PC-9 (cell line): ENCODE data around the gene PIK3R1. TPM values are rescaled to one million over a fixed set of nuclear protein-coding genes. Genes with fewer than 3 reads are reported as not detected.
A peak's percentile ranks its signal among the peaks of the same experiment; 100 is the strongest.

Experiments used
- BruUV-seq: library from RNA; stranded (reverse); fragments of 400-500 nt; replicated peaks from 2 replicates; lab custom pipeline; 2021; lab: Mats Ljungman, UMichigan
- CTCF ChIA-PET: fragments of 300-600 bp; sonication (Branson Sonifier 250); formaldehyde crosslinking; loops from one replicate; lab custom pipeline; 2022; ENCODE audit warnings: antibody characterized with exemption; lab: Charles Lee
- POLR2A ChIA-PET: fragments of 300-600 bp; sonication (Branson Sonifier 250); formaldehyde crosslinking; loops from one replicate; lab custom pipeline; 2022; ENCODE audit warnings: antibody characterized with exemption; ENCODE audit not compliant: unreplicated experiment; lab: Charles Lee
- DNase-seq, 2 experiments: peaks; one replicate each; pipeline versions ENCODE4 v3.0.0 to v3.0.0-alpha.2; 2015 to 2022; ENCODE audit warnings: mixed read lengths in 1 of 2
- H2AFZ ChIP-seq: fragments of 200-600 bp; sonication (generic); 2 replicates; pipeline ENCODE4 v1.8.1; 2017; ENCODE audit warnings: antibody characterized with exemption
- H3F3A ChIP-seq: fragments of 200-600 bp; sonication (generic); 2 replicates; pipeline ENCODE4 v1.8.1; 2017; ENCODE audit warnings: antibody characterized with exemption, mild to moderate bottlenecking, low read depth; ENCODE audit not compliant: insufficient read depth
- H3K27ac ChIP-seq: fragments of 200-600 bp; sonication (generic); 2 replicates; pipeline ENCODE4 v1.6.1; 2016; ENCODE audit warnings: mixed run types
- H3K27me3 ChIP-seq: fragments of 200-600 bp; sonication (generic); 2 replicates; pipeline ENCODE4 v1.6.1; 2016; ENCODE audit warnings: low read depth, mixed run types; ENCODE audit not compliant: insufficient read depth
- H3K36me3 ChIP-seq: fragments of 200-600 bp; sonication (generic); 2 replicates; pipeline ENCODE4 v1.6.1; 2016; ENCODE audit warnings: low read depth, mixed run types
- H3K4me1 ChIP-seq: fragments of 200-600 bp; sonication (generic); replicated peaks from 2 replicates; pipeline ENCODE4 v1.6.1; 2016; ENCODE audit warnings: mixed run types; ENCODE audit not compliant: insufficient read depth
- H3K4me2 ChIP-seq: fragments of 200-600 bp; sonication (generic); 2 replicates; pipeline ENCODE4 v1.6.1; 2017; ENCODE audit warnings: mixed run types
- H3K4me3 ChIP-seq: fragments of 200-600 bp; sonication (generic); 2 replicates; pipeline ENCODE4 v1.6.1; 2016; ENCODE audit warnings: mixed run types
- H3K79me2 ChIP-seq: fragments of 200-600 bp; sonication (generic); 2 replicates; pipeline ENCODE4 v1.6.1; 2017; ENCODE audit warnings: low read depth, mixed run types
- H3K9me2 ChIP-seq: fragments of 200-600 bp; sonication (generic); 2 replicates; pipeline ENCODE4 v1.8.1; 2017; ENCODE audit warnings: mild to moderate bottlenecking; ENCODE audit not compliant: insufficient read depth
- H3K9me3 ChIP-seq: fragments of 200-600 bp; sonication (generic); 2 replicates; pipeline ENCODE4 v1.8.1; 2016; ENCODE audit warnings: low read depth; ENCODE audit not compliant: insufficient read depth
- H4K20me1 ChIP-seq: fragments of 200-600 bp; sonication (generic); 2 replicates; pipeline ENCODE4 v1.8.1; 2017; ENCODE audit not compliant: insufficient read depth
- EZH2 ChIP-seq: fragments of 200-600 bp; sonication (generic); IDR thresholded peaks from 2 replicates; pipeline ENCODE4 v1.8.0; 2017; ENCODE audit warnings: antibody characterized with exemption, low read depth
- intact Hi-C: fragments of 100-400 bp; cut with micrococcal nuclease; formaldehyde crosslinking; loops from one replicate; pipeline ENCODE4 v1.10.0; 2022; ENCODE audit not compliant: unreplicated experiment
- total RNA-seq: library from RNA; stranded (reverse); gene quantifications from 2 replicates; pipeline ENCODE4 v1.2.3, GENCODE V29; 2021
- TF ChIP-seq, protein P1 (sequence below): fragments of 200-600 bp; sonication (generic); conservative IDR thresholded peaks from 2 replicates; pipeline ENCODE4 v1.6.1; 2017; ENCODE audit warnings: mixed run types, antibody characterized with exemption, mild to moderate bottlenecking, moderate library complexity

The PIK3R1 gene
- total RNA-seq, 1 experiment from 2014 or later, result 15.9 TPM

DNA sequence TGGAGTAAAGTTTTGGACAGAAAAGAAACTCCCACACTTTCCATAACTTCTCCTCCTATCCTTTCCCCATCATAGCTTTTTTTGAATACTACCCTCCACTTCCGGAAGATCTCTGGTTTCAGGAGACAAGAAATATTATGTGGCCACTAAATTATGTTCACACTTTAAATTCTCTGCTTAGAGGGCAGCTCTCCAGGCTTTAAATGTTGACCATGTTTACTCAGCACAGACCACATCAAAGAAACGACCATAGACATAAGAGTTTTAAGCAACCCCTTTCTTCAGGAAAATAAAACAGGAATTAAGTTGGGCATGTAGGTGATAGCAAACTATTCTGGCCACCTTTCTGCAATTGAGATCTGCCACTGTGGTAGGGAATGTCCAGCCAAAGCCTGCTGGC lies 97.8 kb downstream of the PIK3R1 start:
- intact Hi-C loops, result no loop called here
- no TSS peak for BruUV-seq
- Histone ChIP-seq H4K20me1 (no peaks in the 10 kb centered on the region), H2AFZ (no peak overlapping the region), H3K4me2 (no peak overlapping the region), H3K79me2 (no peaks in the 10 kb centered on the region), H3K4me1 (peaks cover 17% of the 10 kb centered on the region), H3K27me3 (no peaks in the 10 kb centered on the region), H3K9me2 (no peaks in the 10 kb centered on the region), H3K27ac (no peak overlapping the region), H3K4me3 (no peak overlapping the region), H3K9me3 (no peaks in the 10 kb centered on the region; the same call in none of the 2 replicates), H3F3A (peaks cover 5% of the 10 kb centered on the region; the same call in 1 of the 2 replicates), H3K36me3 (no peaks in the 10 kb centered on the region)
- ChIA-PET CTCF (no interaction called here), POLR2A (no interaction called here)
- TF ChIP-seq, protein P1, sequence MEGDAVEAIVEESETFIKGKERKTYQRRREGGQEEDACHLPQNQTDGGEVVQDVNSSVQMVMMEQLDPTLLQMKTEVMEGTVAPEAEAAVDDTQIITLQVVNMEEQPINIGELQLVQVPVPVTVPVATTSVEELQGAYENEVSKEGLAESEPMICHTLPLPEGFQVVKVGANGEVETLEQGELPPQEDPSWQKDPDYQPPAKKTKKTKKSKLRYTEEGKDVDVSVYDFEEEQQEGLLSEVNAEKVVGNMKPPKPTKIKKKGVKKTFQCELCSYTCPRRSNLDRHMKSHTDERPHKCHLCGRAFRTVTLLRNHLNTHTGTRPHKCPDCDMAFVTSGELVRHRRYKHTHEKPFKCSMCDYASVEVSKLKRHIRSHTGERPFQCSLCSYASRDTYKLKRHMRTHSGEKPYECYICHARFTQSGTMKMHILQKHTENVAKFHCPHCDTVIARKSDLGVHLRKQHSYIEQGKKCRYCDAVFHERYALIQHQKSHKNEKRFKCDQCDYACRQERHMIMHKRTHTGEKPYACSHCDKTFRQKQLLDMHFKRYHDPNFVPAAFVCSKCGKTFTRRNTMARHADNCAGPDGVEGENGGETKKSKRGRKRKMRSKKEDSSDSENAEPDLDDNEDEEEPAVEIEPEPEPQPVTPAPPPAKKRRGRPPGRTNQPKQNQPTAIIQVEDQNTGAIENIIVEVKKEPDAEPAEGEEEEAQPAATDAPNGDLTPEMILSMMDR, result no peak
- no peak for TF ChIP-seq EZH2
- no peak for DNase-seq

DNA sequence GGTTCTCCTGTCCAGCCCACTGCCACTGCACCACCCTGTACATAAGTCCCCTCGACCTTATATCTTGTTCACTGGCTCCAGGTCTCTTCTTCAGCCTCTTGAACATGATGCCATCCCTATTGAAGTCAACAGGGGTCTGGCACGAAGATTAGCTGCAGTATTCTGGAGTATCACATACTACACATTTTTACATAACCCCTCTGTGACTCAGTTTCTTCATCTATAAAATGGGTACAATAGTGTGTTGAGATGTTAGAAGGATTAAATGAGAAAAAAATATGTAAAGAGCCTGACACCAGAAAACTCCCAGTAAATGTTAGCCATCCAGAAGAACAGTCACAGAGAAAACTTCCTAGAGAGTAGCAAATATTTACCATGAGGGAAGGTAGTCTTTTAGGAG lies 98.9 kb downstream of the PIK3R1 start:
- no peak for DNase-seq
- peaks cover 28% of the 10 kb centered on the region for H3K4me1 ChIP-seq
- ChIA-PET POLR2A (no interaction called here), CTCF (no interaction called here)
- intact Hi-C loops, result no loop called here
- no peaks in the 10 kb centered on the region for H3K36me3 ChIP-seq
- TF ChIP-seq EZH2, result no peak
- TF ChIP-seq, protein P1, result no peak
- no peaks in the 10 kb centered on the region for H3K79me2 ChIP-seq
- no peaks in the 10 kb centered on the region for H3K9me2 ChIP-seq
- no peak overlapping the region for H3K4me3 ChIP-seq
- no peaks in the 10 kb centered on the region; the same call in none of the 2 replicates for H3K9me3 ChIP-seq
- peaks cover 17% of the 10 kb centered on the region for H3F3A ChIP-seq
- H2AFZ ChIP-seq, result no peak overlapping the region
- H3K4me2 ChIP-seq, result no peak overlapping the region
- no peaks in the 10 kb centered on the region for H3K27me3 ChIP-seq
- no peak overlapping the region for H3K27ac ChIP-seq
- no TSS peak for BruUV-seq
- H4K20me1 ChIP-seq, result no peaks in the 10 kb centered on the region

DNA sequence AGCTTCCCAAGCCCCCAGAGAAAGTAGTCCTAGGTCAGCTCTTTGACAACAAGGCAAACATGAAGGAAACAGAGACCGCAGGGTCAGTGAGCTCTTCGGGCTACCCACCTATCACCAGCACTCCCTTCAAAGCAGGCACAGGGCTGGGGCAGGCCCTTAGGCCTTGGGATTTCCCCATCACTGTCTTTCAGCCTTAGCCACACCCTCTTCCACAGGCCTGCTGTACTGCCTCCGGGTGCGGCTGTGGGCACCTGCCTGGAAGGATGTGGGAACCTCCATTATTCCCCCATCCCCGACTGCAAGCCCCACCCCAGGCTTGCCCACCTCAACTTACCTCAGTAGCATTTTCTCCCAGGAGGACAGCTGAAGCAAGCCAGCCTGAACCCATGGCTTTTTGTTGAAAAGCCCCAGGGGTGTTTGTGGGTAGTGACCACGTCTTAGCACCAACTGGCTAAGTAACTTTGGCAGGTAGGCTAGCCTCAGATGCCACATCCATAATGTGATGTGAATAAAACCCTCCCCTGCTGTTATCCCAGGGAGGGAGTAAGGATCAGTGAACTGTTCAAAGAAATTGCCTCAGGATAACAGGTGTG lies 100.2 kb downstream of the PIK3R1 start:
- H3K4me1 ChIP-seq, result peaks cover 42% of the 10 kb centered on the region
- CTCF ChIA-PET, result no interaction called here

More for the DNA sequence above, 100.2 kb downstream of the PIK3R1 start:
- no peaks in the 10 kb centered on the region for H3K27me3 ChIP-seq
- H3K79me2 ChIP-seq, result no peaks in the 10 kb centered on the region
- no peak overlapping the region for H2AFZ ChIP-seq
- no peak overlapping the region for H3K4me3 ChIP-seq
- H3K27ac ChIP-seq, result no peak overlapping the region
- intact Hi-C loops, result no loop called here
- H3K4me2 ChIP-seq, result no peak overlapping the region
- peak in 1 of 2 experiments; percentile 47 for DNase-seq
- no peaks in the 10 kb centered on the region for H3K9me2 ChIP-seq
- no TSS peak for BruUV-seq
- no peaks in the 10 kb centered on the region for H3K36me3 ChIP-seq
- no peaks in the 10 kb centered on the region for H4K20me1 ChIP-seq
- POLR2A ChIA-PET, result interaction anchor here (0.7 kb wide), 1 partner anchor 110 kb away, joined by 3 read pairs; no protein-coding TSS in a partner anchor
- H3K9me3 ChIP-seq, result no peaks in the 10 kb centered on the region; the same call in 1 of the 2 replicates
- H3F3A ChIP-seq, result peaks cover 28% of the 10 kb centered on the region
- TF ChIP-seq, protein P1, result no peak
- no peak for TF ChIP-seq EZH2
